DMS 273 (cell line): ENCODE results near the gene PLEKHO1.
"Not testable (repeated sequence)": the region's sequence is repeated elsewhere in the genome, so short reads cannot be mapped to it uniquely, and the experiment has no call there.

ENCODE experiments used
- DNase-seq: peaks from one replicate; lab custom pipeline; 2025; ENCODE audit not compliant: unreplicated experiment; lab: John Stamatoyannopoulos, UW

Gene PLEKHO1

GRCh38 chr1:150171801-150172200 is 22.1 kb downstream of the PLEKHO1 start:
- DNase-seq: no peak

DNA sequence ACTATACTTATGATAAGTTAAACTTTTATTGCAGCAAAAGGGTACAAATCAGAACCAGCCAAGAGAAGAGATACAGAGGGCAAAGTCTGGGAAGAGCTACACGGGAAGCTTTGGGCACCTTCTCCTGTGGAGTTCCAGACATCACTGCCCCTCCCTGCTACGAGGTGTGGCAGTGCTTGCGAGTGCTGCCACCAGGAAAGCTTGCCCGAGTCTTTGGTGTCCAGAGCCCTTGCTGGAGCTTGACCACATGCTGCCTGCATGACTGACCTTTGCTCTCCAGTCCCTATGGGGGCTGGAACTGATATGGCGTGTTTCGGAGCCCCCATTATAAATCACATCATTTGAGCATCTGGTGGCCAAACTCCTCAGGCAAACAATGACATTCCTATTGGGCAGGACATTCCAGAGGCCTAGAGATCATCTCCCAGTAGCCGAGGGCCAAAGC is 23.4 kb downstream of the PLEKHO1 start:
- no peak for DNase-seq

GRCh38 chr1:150176593-150176992 is 26.9 kb downstream of the PLEKHO1 start:
- peak; percentile 55 for DNase-seq

DNA sequence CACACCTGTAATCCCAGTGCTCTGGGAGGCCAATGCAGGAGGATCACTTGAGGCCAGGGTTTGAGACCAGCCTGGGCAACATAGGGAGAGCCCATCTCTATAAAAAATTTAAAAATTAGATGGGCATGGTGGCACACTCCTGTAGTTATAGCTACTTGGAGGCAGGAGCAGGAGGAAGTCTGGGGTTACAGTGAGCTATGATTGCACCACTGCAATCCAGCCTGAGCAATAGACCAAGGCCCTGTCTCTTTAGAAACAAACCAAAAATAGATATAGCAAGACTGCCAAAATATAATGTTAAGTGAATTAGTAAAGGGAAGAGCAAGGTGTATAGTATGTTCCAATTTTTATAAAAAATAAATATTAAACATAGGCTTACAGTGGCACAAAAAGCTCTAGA is 28.8 kb downstream of the PLEKHO1 start:
- DNase-seq: no peak

DNA sequence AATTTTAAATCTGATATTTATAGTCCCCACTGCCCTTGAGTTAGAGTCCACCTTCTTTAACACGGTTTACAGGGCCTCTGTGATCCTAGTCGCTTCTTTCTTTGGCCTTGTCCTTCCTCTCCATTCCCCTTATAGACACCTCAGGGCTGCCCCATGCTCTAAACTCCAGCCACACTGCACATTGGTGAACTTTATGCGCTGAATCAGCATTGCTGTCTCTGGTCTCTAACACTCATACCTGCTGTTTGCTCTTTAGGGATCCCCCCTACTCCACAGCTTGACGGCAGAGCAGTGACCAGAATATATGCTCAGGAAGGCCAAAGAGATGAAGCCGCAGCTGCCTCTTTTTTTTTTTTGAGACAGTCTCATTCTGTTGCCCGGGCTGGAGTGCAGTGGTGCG is 30.2 kb downstream of the PLEKHO1 start:
- no peak for DNase-seq

DNA sequence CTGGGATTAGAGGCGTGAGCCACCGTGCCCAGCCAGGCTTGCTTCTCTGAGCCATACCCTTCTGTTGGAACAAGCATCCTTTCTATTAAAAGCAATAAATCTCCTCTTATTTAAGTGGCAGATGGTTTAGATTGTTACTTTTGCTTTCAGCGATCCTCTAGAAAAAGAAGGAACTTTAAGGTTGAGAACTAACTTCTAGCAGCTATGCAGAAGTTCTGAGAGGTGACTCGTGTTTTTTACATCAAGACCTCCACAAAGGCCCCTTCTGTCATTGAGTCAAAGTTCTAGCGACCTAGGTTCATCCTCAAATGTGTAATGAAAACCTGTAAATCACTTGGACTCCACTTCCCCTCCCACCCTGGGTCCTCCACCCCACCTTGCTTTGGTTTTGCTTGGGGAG is 30.8 kb downstream of the PLEKHO1 start:
- DNase-seq: no peak

DNA sequence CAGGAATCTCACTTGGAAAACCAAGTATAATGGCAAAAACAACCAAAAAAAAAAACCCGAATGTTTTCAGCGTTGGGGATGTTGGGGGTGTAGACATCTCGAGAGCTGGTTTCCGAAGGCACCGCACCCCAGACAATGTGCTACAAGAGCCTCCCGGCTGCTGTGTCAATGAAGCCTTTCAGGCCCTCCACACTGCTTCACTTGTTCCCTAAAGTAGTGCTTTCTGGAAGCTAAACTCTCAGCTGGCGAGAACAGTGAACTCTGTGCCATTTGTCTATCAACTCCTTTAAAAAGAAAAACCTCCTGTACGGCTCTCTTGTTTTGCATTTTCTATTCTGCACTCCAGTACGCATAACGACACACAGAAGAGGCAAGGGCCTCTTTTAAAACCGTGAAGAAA is 32.5 kb downstream of the PLEKHO1 start:
- DNase-seq: no peak

DNA sequence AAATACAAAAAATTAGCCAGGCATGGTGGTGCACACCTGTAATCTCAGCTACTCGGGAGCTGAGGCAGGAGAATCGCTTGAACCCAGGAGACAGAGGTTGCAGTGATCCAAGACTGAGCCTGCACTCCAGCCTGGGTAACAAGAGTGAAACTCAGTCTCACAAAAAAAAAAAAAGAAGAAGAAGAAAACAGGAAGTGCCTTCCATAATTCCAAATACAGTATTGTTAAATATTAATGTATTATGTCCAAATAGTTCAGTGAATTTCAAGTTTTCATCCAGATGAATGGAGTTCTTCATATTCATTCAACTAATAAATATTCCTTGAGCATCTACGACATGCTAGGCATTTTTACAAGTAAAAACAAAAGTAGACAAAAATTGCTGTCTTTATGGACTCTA is 33.3 kb downstream of the PLEKHO1 start:
- no peak for DNase-seq

- DNase-seq: no peak
Measured at GRCh38 chr1:150185481-150185880, 35.8 kb downstream of the PLEKHO1 start.

- not testable (repeated sequence) for DNase-seq
Measured at GRCh38 chr1:150186438-150186788, 36.7 kb downstream of the PLEKHO1 start.

- DNase-seq: peak; percentile 83
Measured at GRCh38 chr1:150186789-150187559, 37.3 kb downstream of the PLEKHO1 start.

GRCh38 chr1:150187560-150187931 is 37.8 kb downstream of the PLEKHO1 start:
- no peak for DNase-seq

DNA sequence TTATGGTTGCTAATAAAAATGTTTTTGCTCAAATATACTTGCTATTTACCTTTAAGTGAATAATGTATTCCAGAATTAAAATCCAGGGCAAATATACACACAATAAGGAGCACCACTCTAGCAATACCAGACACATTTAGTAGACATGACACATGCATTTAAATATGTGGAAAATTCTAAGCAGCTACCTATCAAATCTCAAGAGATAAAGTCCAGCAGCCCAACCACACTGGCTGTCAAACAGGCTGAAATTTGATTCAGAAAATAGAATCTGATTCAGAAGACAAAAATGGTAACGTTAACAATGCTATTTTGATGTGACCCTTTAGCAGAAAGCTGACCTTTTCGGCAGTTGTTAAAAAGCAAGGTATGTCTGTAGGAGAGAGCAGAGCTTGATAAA is 42.3 kb downstream of the PLEKHO1 start:
- no peak for DNase-seq

- DNase-seq: no peak
Measured at GRCh38 chr1:150194381-150195031, 44.8 kb downstream of the PLEKHO1 start.

DNA sequence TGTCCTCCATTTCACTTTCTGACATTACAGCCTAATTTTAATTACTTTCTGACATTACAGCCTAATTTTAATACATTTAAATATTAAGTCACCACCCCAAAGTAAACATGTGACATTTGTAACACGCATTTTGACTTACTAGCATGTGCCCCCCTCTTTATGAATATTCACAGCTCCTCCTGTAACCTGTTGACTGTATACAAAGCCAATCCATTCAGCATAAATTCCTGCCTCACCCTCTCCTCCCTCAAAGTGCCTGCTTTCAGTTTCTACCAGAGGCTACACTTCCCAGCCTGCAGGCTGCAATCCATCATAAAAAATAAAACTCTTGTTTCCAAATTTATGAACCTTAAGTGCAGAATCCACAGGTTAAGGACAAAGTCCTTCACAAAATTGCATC is 46.7 kb downstream of the PLEKHO1 start:
- DNase-seq: no peak

DNA sequence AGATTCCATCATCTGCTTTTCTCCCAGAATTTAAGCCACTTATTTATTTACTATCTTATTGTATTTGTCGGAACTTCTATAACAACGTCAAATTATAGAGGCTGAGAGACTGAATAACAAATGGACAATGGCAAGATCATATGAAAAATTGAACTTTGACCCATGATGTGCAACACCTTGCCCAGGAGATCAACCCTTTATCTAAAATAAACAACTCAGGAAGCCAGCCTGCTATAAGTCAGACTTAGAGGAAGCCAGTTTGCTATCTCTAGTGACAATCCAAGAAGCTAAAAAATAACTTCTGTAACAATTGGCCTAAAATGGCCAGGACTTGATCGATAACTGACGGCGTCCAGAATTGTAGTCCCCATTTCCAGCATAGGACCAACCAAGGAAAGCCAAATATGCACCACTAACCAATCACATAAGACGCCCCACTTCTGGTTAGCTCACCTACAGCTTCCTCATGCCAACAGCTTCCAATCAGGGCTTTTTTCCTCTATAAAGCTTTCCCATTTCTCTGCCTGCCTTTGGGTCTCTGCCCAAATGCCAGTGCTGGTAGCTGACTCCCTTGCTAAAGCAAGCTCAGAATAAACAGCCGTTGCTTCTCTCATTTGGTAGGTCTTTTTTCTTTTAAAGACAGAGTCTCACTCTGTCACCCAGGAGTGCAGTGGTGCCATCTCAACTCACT is 57.7 kb downstream of the PLEKHO1 start:
- DNase-seq: peak; percentile 20

DNA sequence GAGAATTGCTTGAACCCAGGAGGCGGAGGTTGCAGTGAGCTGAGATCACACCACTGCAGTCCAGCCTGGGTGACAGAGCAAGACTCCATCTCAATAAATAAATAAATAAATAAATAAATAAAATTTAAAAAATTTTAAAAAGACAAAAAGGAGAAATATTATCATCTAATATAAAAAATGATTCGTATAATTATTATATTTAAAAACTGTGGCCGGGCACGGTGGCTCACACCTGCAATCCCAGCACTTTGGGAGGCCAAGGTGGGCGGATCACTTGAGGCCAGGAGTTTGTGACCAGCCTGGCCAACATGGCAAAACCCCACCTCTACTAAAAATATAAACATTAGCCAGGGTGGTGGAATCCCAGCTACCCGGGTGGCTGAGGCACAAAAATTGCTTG is 58.7 kb downstream of the PLEKHO1 start:
- DNase-seq: not testable (repeated sequence)
